Body of pancreas (tissue), 4 donors: Measurements from ENCODE around the gene SNAP23.

Experiments
- POLR2A ChIP-seq, 3 donors: fragments of 450-650 bp; IDR thresholded peaks; one replicate each; pipeline ENCODE4 v1.6.1; 2016; ENCODE audit warnings: antibody characterized with exemption in 3 of 3, mild to moderate bottlenecking in 2 of 3
- TF ChIP-seq, protein P1 (sequence below), 7 experiments: fragments of 450-650 bp in 4 of 7; fragments of 200-600 bp in 3 of 7; sonication (generic) in 3 of 7; IDR thresholded peaks; one replicate each; pipeline ENCODE4 v1.5.1; 2016 to 2019; ENCODE audit warnings: antibody characterized with exemption in 7 of 7

DNA sequence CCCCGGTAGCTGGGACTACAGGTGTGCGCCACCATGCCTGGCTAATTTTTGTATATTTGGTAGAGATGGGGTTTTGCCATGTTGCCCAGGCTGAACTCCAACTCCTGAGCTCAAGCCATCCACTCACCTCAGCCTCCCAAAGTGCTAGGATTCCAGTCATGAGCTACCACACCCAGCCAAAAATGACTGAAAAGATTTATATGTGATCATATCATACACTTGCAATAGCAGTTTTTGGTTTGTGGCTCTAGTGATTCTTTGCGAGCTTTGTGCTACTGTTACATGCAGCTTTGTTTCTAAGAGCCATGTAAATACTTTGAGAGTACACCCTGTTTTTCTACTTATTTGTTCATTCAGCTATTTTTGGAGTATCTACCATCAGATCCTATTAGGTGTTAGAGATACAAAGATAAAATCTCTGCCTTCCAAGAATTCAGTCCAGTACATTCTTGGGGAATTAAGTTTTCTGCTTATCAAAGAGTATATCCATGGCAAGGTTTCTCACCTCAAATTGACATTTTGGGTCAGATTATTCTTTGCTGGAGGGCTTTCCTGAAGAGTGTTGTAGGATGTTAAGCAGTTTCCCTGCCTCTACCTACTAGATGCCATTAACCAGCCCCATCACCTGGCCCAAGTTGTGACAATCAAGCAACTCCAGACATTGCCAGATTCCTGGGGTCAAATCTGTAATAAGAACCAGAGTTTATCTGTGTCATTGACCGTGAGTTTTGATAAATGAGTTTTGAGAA lies 15.0 kb downstream of the SNAP23 start:
- TF ChIP-seq, protein P1, sequence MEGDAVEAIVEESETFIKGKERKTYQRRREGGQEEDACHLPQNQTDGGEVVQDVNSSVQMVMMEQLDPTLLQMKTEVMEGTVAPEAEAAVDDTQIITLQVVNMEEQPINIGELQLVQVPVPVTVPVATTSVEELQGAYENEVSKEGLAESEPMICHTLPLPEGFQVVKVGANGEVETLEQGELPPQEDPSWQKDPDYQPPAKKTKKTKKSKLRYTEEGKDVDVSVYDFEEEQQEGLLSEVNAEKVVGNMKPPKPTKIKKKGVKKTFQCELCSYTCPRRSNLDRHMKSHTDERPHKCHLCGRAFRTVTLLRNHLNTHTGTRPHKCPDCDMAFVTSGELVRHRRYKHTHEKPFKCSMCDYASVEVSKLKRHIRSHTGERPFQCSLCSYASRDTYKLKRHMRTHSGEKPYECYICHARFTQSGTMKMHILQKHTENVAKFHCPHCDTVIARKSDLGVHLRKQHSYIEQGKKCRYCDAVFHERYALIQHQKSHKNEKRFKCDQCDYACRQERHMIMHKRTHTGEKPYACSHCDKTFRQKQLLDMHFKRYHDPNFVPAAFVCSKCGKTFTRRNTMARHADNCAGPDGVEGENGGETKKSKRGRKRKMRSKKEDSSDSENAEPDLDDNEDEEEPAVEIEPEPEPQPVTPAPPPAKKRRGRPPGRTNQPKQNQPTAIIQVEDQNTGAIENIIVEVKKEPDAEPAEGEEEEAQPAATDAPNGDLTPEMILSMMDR (IDR thresholded peaks at IDR 0.05): no peak
- TF ChIP-seq POLR2A (IDR thresholded peaks at IDR 0.05): no peak
